Activated CD8-positive, alpha-beta memory T cell treated with anti-CD3 and anti-CD28 coated beads, Interleukin-2, amount 50 U/mL, for 4 hours (primary cell): ENCODE measurements around the gene NFE2.
"Not testable (repeated sequence)": the region's sequence is repeated elsewhere in the genome, so short reads cannot be mapped to it uniquely, and the experiment has no call there.

Experiments
- DNase-seq: peaks from one replicate; pipeline ENCODE4 v3.0.0-alpha.2; 2020

NFE2 gene

GRCh38 chr12:54304187-54304810 lies 3.5 kb upstream of the NFE2 start:
- peak; percentile 32 for DNase-seq

GRCh38 chr12:54303640-54304039 lies 2.8 kb upstream of the NFE2 start:
- DNase-seq, result no peak

- no peak for DNase-seq
Observed at GRCh38 chr12:54301428-54302048, 723 bp upstream of the NFE2 start.

GRCh38 chr12:54300225-54300731 lies 537 bp downstream of the NFE2 start:
- DNase-seq, result no peak

- DNase-seq, result no peak
Observed at GRCh38 chr12:54299515-54300224, 1.1 kb downstream of the NFE2 start.

GRCh38 chr12:54298904-54299303 lies 1.9 kb downstream of the NFE2 start:
- no peak for DNase-seq

- no peak for DNase-seq
Observed at GRCh38 chr12:54296393-54297099, 4.3 kb downstream of the NFE2 start.

- DNase-seq, result no peak
Observed at GRCh38 chr12:54294953-54295566, 5.8 kb downstream of the NFE2 start.

GRCh38 chr12:54294152-54294952 lies 6.5 kb downstream of the NFE2 start:
- DNase-seq, result peak; percentile 58

- no peak for DNase-seq
Observed at GRCh38 chr12:54292931-54293241, 7.9 kb downstream of the NFE2 start.

- no peak for DNase-seq
Observed at GRCh38 chr12:54292083-54292930, 8.5 kb downstream of the NFE2 start.

GRCh38 chr12:54287261-54288157 lies 13.3 kb downstream of the NFE2 start:
- no peak for DNase-seq

GRCh38 chr12:54286042-54287030 lies 14.5 kb downstream of the NFE2 start:
- no peak for DNase-seq

GRCh38 chr12:54285150-54286041 lies 15.4 kb downstream of the NFE2 start:
- DNase-seq, result no peak

- not testable (repeated sequence) for DNase-seq
Observed at GRCh38 chr12:54284070-54284780, 16.6 kb downstream of the NFE2 start.

GRCh38 chr12:54282949-54283593 lies 17.7 kb downstream of the NFE2 start:
- no peak for DNase-seq

GRCh38 chr12:54281694-54282093 lies 19.1 kb downstream of the NFE2 start:
- DNase-seq, result not testable (repeated sequence)
